Glomerular endothelial cell (primary cell): ENCODE measurements around the gene NAMPT. TPM values are rescaled to one million over a fixed set of nuclear protein-coding genes. Genes with fewer than 3 reads are reported as not detected.

ENCODE experiments used
- DNase-seq: peaks from one replicate; pipeline ENCODE4 v3.0.0-alpha.2; 2011; ENCODE audit warnings: low read depth, low spot score; ENCODE audit errors: extremely low read depth
- total RNA-seq: library from RNA; depleted of rRNA; stranded (reverse); fragments of >200 nt; gene quantifications from 2 replicates; pipeline ENCODE4 v1.2.3, GENCODE V29; 2015

Gene NAMPT
- total RNA-seq, 1 donor from 2014 or later: 241 TPM

- DNase-seq: no peak
Measured at GRCh38 chr7:106277976-106278375, 6.8 kb downstream of the NAMPT start.

GRCh38 chr7:106276513-106276912 lies 8.3 kb downstream of the NAMPT start:
- DNase-seq: no peak

GRCh38 chr7:106273009-106273668 lies 11.6 kb downstream of the NAMPT start:
- DNase-seq: no peak

- no peak for DNase-seq
Measured at GRCh38 chr7:106270122-106270977, 14.4 kb downstream of the NAMPT start.

- no peak for DNase-seq
Measured at GRCh38 chr7:106269254-106269961, 15.4 kb downstream of the NAMPT start.

GRCh38 chr7:106265133-106265532 lies 19.6 kb downstream of the NAMPT start:
- DNase-seq: no peak

GRCh38 chr7:106262221-106262881 lies 22.4 kb downstream of the NAMPT start:
- DNase-seq: no peak

GRCh38 chr7:106260136-106260561 lies 24.6 kb downstream of the NAMPT start:
- no peak for DNase-seq

- no peak for DNase-seq
Measured at GRCh38 chr7:106258789-106259188, 26.0 kb downstream of the NAMPT start.

GRCh38 chr7:106257752-106258151 lies 27.0 kb downstream of the NAMPT start:
- DNase-seq: no peak

- no peak for DNase-seq
Measured at GRCh38 chr7:106256144-106256543, 28.6 kb downstream of the NAMPT start.

- DNase-seq: no peak
Measured at GRCh38 chr7:106255246-106255645, 29.5 kb downstream of the NAMPT start.

GRCh38 chr7:106254525-106255116 lies 30.2 kb downstream of the NAMPT start:
- no peak for DNase-seq

- DNase-seq: no peak
Measured at GRCh38 chr7:106252568-106252967, 32.2 kb downstream of the NAMPT start.

GRCh38 chr7:106249488-106249887 lies 35.3 kb downstream of the NAMPT start:
- no peak for DNase-seq

GRCh38 chr7:106248600-106248999 lies 36.2 kb downstream of the NAMPT start:
- no peak for DNase-seq

- DNase-seq: no peak
Measured at GRCh38 chr7:106247841-106248240, 36.9 kb downstream of the NAMPT start.

GRCh38 chr7:106246902-106247711 lies 37.7 kb downstream of the NAMPT start:
- DNase-seq: no peak

- DNase-seq: no peak
Measured at GRCh38 chr7:106243893-106244292, 40.9 kb downstream of the NAMPT start.

GRCh38 chr7:106239406-106239805 lies 45.4 kb downstream of the NAMPT start:
- no peak for DNase-seq
